Heart left ventricle (tissue), 13 donors: ENCODE measurements around the gene CCDC63.

Experiments used
- POLR2A ChIP-seq, 2 donors: fragments of 450-650 bp; IDR thresholded peaks; one replicate each; pipeline ENCODE4 v1.6.1; 2017; ENCODE audit warnings: antibody characterized with exemption in 2 of 2, mild to moderate bottlenecking in 2 of 2, moderate library complexity in 2 of 2
- TF ChIP-seq, protein P1 (sequence below), 12 donors: fragments of 200-600 bp; sonication (generic) in 4 of 12; IDR thresholded peaks; one replicate each; pipeline versions ENCODE4 v1.5.0 to v1.8.0; 2018 to 2022; ENCODE audit warnings: antibody characterized with exemption in 12 of 12, mild to moderate bottlenecking in 5 of 12
- donor health status: ischemic (EF 13 %, LVEDD 7.1; RV severe dilation, severe dysfunction).
- donor health status: DM: no; HTN: yes; CAD: no.
- donor health status: DM: no; HTN: no; CAD: no.
- donor health status: ischemic (EF 25% LVEDD 6.9; RV normal size, moderate dysfunction).
- donor health status: ischemic (EF 25% LVEDD 5.7; RV mildly dilated, moderate dysfunction).
- donor health status: ischemic (EF 35%, LVEDD 5.7; RV mildly dilated, moderate dysfunction).
- donor health status: nonischemic (EF 11% LVEDD 7.7; RV severe dilation, severe dysfunction).
- donor health status: DM: yes; HTN: yes; CAD: no.
- donor health status: PGD.
- donor health status: ischemic (EF 29% LVEDD 5.4; RV normal size, mild dysfunction).
- donor health status: nonischemic (EF 23%, LVEDD 6.1; RV moderate dilation, normal function).

GRCh38 chr12:110816779-110817178 is 30.0 kb upstream of the CCDC63 start:
- TF ChIP-seq, protein P1, sequence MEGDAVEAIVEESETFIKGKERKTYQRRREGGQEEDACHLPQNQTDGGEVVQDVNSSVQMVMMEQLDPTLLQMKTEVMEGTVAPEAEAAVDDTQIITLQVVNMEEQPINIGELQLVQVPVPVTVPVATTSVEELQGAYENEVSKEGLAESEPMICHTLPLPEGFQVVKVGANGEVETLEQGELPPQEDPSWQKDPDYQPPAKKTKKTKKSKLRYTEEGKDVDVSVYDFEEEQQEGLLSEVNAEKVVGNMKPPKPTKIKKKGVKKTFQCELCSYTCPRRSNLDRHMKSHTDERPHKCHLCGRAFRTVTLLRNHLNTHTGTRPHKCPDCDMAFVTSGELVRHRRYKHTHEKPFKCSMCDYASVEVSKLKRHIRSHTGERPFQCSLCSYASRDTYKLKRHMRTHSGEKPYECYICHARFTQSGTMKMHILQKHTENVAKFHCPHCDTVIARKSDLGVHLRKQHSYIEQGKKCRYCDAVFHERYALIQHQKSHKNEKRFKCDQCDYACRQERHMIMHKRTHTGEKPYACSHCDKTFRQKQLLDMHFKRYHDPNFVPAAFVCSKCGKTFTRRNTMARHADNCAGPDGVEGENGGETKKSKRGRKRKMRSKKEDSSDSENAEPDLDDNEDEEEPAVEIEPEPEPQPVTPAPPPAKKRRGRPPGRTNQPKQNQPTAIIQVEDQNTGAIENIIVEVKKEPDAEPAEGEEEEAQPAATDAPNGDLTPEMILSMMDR (IDR thresholded peaks at IDR 0.05), result no peak
- no peak for TF ChIP-seq POLR2A (IDR thresholded peaks at IDR 0.05)
